Right cardiac atrium (tissue), 5 donors: Measurements from ENCODE around the gene TTN. TPM values are rescaled to one million over a fixed set of nuclear protein-coding genes. Genes with fewer than 3 reads are reported as not detected.
A peak's percentile ranks its signal among the peaks of the same experiment; 100 is the strongest.

Experiments
- ATAC-seq, 2 donors: fragments of 200-7000 bp; cut with Tn5 transposase; one replicate each; pipeline versions ENCODE4 v1.8.0 to v1.9.1; 2020; ENCODE audit warnings: moderate library complexity in 2 of 2, mild to moderate bottlenecking in 1 of 2
- DNase-seq, 3 donors: peaks; one replicate each; pipeline ENCODE4 v3.0.0-alpha.2; 2020
- H3K27ac ChIP-seq: one replicate; pipeline ENCODE4 v1.5.1; 2013; ENCODE audit warnings: mild to moderate bottlenecking, low read length, control low read depth, moderate library complexity
- H3K27me3 ChIP-seq: one replicate; pipeline ENCODE4 v1.6.1; 2013; ENCODE audit not compliant: control insufficient read depth, insufficient read depth
- H3K4me1 ChIP-seq: one replicate; pipeline ENCODE4 v1.6.1; 2013; ENCODE audit warnings: low read length; ENCODE audit not compliant: control insufficient read depth, insufficient read depth
- H3K4me3 ChIP-seq: one replicate; pipeline ENCODE4 v1.5.1; 2013; ENCODE audit warnings: low read length, control low read depth
- H3K9me3 ChIP-seq: one replicate; pipeline ENCODE4 v1.6.1; 2013; ENCODE audit warnings: low read length; ENCODE audit not compliant: control insufficient read depth
- WGBS: extraction: QIAGEN DNeasy Blood & Tissue Kit; methylation state at CpG from one replicate; pipeline ENCODE4 v1.1.7; 2013; 5-methylcytosine and 5-hydroxymethylcytosine counted together
- intact Hi-C, 4 donors: fragments of 100-400 bp; cut with DNase I; formaldehyde crosslinking; loops; one replicate each; pipeline versions ENCODE4 v1.11.0 to v1.14.0; 2022 to 2023
- polyA plus RNA-seq: library from polyadenylated mRNA; stranded (reverse); fragments of 200-250 nt; gene quantifications from one replicate; pipeline ENCODE4 v1.2.3, GENCODE V29; 2013
- total RNA-seq, 4 donors: library from RNA; stranded (reverse); fragmentation: NEBNext Ultra II Directional; extraction: Animal tissue kit (Norgen Biotek cat#: 25700); gene quantifications; one replicate each; pipeline ENCODE4 v1.2.1, GENCODE V29; 2021
- donor health status: healthy with polysubstance abuse.
- donor health status: DM: no; HTN: yes; CAD: no.
- donor health status: DM: no; HTN: no; CAD: no.
- donor health status: DM: no; HTN: yes; CAD: no; lungs with severe emphysema.
- donor health status: DM: yes; HTN: yes; CAD: no.

Gene TTN
- total and polyA plus RNA-seq, 5 donors, result 266 to 2,179 (median 1,828) TPM

DNA sequence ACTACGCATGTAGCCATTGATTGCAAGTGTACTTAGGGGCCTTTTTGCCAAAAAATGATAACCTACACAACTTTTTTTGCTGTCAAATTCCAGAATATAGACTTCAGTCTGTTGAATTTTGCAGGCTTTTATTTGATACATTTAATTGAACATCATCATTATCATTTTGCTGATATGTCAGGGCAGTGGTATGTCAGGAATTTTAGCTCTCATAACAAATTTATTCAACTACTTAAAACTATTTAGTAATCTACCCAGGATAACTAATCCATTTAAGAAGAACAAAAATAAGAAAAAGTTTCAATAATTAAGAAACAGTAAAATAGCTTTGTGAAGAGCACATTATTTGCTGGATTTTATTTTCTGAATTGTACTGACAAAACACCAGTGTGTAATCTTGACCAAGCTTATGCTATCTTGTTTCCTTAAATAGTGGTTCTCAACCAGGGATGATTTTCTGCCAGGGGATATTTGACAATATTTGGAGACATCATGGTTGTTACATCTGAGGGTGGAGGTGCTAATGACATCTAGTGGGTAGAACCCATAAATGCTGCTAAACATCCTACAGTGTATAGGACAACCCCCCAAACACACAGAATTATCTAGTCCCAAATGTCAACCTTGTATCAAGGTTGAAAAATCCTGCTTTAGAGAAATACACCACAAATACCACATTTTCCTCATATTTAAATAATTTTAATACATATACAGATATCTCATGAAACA, 12.1 kb upstream of the TTN start:
- Histone ChIP-seq H3K27ac (peak overlapping the region; percentile 36), H3K4me1 (no peaks in the 10 kb centered on the region), H3K9me3 (no peaks in the 10 kb centered on the region), H3K4me3 (no peak overlapping the region), H3K27me3 (no peaks in the 10 kb centered on the region)
- DNase-seq (no peak), ATAC-seq (peak; percentile 64 to 74)
- WGBS, result 57% methylated on average over 1 of the region's 1 CpG
- intact Hi-C loops, result no loop called here

DNA sequence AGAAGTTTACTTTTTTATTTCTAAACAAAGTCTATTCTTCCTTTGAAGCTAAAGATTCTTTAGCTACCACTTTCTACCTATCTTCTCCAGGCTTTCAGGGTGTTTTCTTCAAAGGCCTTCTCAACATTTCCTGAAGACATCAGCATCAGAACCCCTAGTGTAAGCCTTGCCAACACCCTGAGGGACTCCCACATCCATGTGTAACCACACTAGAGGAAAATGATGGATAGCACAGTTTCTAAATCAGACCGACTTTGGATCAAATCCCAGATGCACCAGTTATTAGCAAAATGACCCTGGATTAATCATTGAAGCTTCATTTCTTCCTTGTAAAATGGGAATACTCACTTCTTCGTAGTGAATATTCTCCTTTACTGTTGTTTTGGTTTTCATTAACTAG, 4.7 kb upstream of the TTN start:
- no peak overlapping the region for H3K27ac ChIP-seq
- H3K9me3 ChIP-seq, result no peaks in the 10 kb centered on the region
- DNase-seq (no peak), ATAC-seq (no peak)
- H3K27me3 ChIP-seq, result no peaks in the 10 kb centered on the region
- intact Hi-C loops, result no loop called here
- H3K4me3 ChIP-seq, result no peak overlapping the region
- H3K4me1 ChIP-seq, result no peaks in the 10 kb centered on the region
- 75% methylated on average over 2 of the region's 2 CpGs for WGBS

DNA sequence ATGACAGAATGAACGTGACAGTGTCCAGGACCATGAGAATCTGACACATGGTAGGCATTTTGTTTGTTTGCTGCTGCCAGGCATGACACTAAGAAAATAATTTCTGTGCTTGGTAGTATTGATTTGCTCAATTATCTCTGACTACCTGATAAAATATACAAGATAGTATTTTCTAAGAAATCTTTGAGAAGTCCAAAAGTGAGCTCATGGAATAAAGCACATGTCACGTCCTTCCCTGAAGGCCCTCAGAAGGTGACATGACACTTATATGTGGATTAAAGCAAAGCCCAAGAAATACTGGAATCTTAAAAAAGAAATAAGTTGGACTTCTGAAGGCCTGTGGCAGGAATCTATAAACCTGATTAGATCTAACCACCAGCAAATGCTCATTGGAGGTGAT, 3.8 kb upstream of the TTN start:
- 77% methylated on average over 2 of the region's 2 CpGs for WGBS
- no peak overlapping the region for H3K27ac ChIP-seq
- no peaks in the 10 kb centered on the region for H3K4me1 ChIP-seq
- no peaks in the 10 kb centered on the region for H3K9me3 ChIP-seq
- H3K4me3 ChIP-seq, result no peak overlapping the region
- no peak for ATAC-seq
- H3K27me3 ChIP-seq, result no peaks in the 10 kb centered on the region
- intact Hi-C loops, result no loop called here
- no peak for DNase-seq

DNA sequence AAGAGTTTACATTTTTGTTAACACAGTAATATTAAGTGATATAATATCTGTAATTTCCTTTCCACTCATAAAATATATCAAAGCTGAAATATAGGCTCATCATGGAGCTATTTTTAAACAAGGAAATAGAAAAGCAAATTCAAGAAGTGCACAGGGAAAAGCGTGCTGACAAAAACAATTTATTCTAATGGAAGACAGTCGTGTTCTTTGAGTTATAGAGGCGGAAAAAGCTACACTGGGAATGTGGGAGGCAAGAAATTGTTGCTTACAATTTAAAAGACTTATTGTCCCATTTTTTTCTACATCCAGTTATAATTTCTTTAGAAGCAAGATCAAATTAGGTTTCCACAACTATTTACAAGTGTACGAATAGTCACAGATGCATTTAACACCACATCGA, 3.2 kb upstream of the TTN start:
- Histone ChIP-seq H3K4me3 (no peak overlapping the region), H3K27me3 (no peaks in the 10 kb centered on the region)
- intact Hi-C loops, result no loop called here

DNA sequence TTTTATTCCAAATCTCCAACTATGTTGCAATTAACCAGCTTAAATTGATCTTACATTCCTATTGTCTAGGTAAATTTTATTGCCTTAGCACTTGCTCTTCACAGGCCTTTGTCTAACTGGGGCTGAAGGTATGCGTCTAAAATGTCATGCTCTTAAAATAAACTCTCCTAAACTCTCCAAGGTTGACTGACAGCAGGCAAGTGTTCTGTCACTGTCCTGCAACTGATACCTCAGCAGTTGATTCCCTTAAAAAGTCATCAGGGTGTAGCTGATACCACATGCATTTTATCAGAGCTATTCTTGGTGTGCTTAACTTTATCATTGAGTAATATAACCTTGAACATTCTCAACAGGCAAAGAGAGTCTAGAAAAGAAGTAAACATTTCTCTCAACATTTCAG, 680 bp downstream of the TTN start:
- Histone ChIP-seq H3K27me3 (no peaks in the 10 kb centered on the region), H3K4me1 (no peaks in the 10 kb centered on the region), H3K4me3 (peak overlapping the region; percentile 53), H3K9me3 (no peaks in the 10 kb centered on the region), H3K27ac (no peak overlapping the region)
- intact Hi-C loops, result loop anchor here in 1 of 4 donors (10.0 kb wide), 1 partner anchor 68 kb away; no protein-coding TSS in a partner anchor
- DNase-seq (no peak), ATAC-seq (peak; percentile 82 to 84)
- WGBS, result 73% methylated on average over 1 of the region's 1 CpG

More for the DNA sequence above, 3.2 kb upstream of the TTN start:
- DNase-seq, result no peak
- ATAC-seq, result no peak
- 77% methylated on average over 5 of the region's 5 CpGs for WGBS
- H3K4me1 ChIP-seq, result no peaks in the 10 kb centered on the region
- H3K9me3 ChIP-seq, result no peaks in the 10 kb centered on the region
- H3K27ac ChIP-seq, result no peak overlapping the region

DNA sequence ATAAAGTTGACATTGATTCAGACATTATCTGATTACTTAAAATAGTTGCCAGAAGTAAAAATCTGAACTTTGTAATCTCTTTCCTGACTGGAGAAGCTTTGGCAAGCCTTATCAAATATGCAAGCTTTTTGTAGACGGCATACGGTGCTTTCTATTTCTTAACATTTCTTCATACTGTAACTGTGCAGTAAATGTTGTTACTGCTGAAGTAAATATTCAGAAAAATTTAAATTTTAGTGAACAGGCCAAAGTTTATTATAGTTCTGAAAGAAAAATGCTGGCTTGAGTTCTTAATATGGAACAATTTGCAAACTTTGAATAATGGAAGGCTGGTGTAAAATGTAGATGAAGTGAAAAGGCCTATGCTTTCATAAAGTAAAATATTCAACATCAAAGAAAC, 1.8 kb downstream of the TTN start:
- Histone ChIP-seq H3K27ac (no peak overlapping the region), H3K9me3 (no peaks in the 10 kb centered on the region), H3K4me3 (peak overlapping the region; percentile 88), H3K4me1 (no peaks in the 10 kb centered on the region), H3K27me3 (no peaks in the 10 kb centered on the region)
- intact Hi-C loops, result loop anchor here in 1 of 4 donors (10.0 kb wide), 1 partner anchor 69 kb away; no protein-coding TSS in a partner anchor
- no peak for DNase-seq
- WGBS, result 15% methylated on average over 2 of the region's 2 CpGs
- ATAC-seq, result no peak

DNA sequence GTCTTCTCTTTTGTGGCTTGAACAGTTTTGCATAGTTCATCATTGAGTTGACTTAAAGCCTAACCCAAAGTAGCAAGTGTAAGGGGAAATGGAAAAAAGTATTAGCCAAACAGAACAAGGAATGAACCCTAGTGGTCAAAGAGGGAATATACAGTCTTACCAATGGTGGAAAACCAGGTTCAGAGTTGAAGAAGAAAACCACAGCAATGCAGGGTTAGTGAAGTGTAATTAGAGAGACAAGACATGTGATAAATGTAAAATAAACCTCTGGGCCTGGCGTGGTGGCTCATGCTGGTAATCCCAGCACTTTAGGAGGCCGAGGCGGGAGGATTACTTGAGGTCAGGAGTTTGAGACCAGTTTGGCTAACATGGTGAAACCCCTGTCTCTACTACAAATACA, 2.4 kb downstream of the TTN start:
- H3K27me3 ChIP-seq, result no peaks in the 10 kb centered on the region
- ATAC-seq, result peak in 1 of 2 donors; percentile 6
- intact Hi-C loops, result loop anchor here (5.0 to 10.0 kb wide), 4 partner anchors 58 to 108 kb away; no protein-coding TSS in a partner anchor
- no peaks in the 10 kb centered on the region for H3K4me1 ChIP-seq
- DNase-seq, result no peak
- H3K9me3 ChIP-seq, result no peaks in the 10 kb centered on the region
- WGBS, result 63% methylated on average over 3 of the region's 3 CpGs
- H3K4me3 ChIP-seq, result peak overlapping the region; percentile 88
- peak overlapping the region; percentile 88 for H3K27ac ChIP-seq

DNA sequence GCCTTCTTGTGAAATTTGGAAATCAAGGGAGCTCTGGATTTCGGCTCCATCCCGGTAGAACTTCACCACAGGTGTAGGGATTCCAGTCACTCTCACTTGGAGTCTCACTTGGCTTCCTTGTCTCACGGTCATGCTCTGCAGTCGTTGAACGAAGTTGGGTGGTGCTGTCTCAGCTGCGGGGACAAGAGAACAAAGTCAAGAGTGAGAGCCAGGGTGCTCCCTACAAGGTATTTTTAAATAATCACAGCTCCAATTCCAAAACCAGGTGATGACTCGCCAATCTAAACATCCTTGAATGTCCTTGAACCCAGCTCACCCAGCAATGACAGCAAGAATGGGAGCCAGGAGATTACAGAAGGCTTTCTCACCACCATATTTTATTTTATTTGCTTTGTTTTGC, 6.7 kb downstream of the TTN start:
- Histone ChIP-seq H3K4me1 (no peaks in the 10 kb centered on the region), H3K27ac (peak overlapping the region; percentile 60), H3K27me3 (no peaks in the 10 kb centered on the region), H3K9me3 (no peaks in the 10 kb centered on the region), H3K4me3 (peak overlapping the region; percentile 28)
- no peak for DNase-seq
- intact Hi-C loops, result loop anchor here (5.0 to 10.0 kb wide), 4 partner anchors 62 to 112 kb away; no protein-coding TSS in a partner anchor
- 70% methylated on average over 7 of the region's 7 CpGs for WGBS
- ATAC-seq, result peak; percentile 19 to 35

DNA sequence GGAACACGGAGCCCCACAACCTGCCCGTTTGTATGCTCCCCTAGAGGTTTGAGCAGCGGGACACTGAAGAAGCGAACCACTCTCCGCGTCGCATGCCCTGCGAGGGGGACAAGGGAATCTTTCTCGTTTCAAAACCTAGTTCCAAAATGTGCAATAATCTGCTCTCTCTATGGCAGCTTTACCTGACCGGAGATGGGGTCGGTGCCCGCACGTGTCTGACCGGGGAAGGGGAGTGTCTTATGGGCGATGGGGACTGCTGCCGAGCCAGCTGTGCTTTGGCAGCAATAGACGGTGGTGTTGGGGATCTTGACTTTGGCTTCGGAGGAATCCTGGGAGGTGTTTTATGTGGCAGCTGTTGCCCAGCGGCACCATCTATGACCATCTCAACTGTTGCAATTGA, 7.9 kb downstream of the TTN start:
- Histone ChIP-seq H3K27me3 (no peaks in the 10 kb centered on the region), H3K4me1 (no peaks in the 10 kb centered on the region), H3K4me3 (no peak overlapping the region), H3K9me3 (no peaks in the 10 kb centered on the region), H3K27ac (peak overlapping the region; percentile 18)
- DNase-seq (no peak), ATAC-seq (peak; percentile 11 to 33)
- intact Hi-C loops, result loop anchor here in 2 of 4 donors (2.0 to 5.0 kb wide), 2 partner anchors 113 to 118 kb away; no protein-coding TSS in a partner anchor
- WGBS, result 81% methylated on average over 19 of the region's 19 CpGs

DNA sequence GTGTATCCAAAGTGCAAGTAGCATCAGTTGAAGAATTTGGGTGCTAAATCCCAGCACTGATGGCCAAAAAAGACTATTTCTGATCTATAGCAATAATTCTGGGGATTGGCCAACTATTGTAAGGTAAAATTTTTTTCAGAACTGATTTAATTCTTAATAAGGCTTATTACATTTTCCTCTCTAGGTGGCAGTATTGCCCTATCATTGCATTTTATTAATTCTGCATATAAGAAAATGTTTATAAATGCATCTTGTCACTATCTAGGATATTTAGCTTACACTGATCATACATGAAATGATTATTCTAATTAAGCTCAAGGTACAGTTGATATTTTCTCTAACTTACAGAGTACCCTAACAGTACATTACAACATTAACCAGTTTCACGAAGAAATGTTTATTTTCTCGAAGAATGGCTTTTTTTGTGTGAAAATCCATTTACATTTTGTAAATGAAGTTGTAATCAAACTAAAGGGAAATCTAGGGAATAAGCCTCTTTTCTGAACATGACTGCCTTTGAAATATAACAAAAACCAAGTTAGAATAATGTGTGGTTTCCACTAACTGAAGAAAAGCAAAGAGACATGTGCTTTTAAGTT, 11.0 kb downstream of the TTN start:
- no peak for ATAC-seq
- no peak overlapping the region for H3K4me3 ChIP-seq
- no peaks in the 10 kb centered on the region for H3K4me1 ChIP-seq

DNA sequence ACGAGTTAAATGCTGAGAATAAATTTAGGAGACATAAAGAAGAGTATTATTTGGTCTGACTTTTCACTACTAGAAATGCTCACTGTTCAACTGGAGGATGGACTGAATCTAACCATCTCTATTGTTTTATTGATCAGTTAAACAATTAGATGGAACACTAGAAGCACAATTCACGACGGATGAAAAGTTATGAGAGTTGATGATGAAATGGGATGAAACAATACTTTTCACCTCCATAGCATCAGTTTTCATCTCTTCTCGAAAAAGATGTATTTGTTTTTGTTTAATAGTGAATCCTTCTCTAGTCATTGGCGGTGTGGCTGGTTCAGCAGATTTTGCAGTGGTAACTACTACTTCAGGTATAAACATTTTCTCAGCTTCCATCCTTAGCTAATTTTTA, 19.3 kb downstream of the TTN start:
- H3K27ac ChIP-seq, result no peak overlapping the region
- no peaks in the 10 kb centered on the region for H3K9me3 ChIP-seq
- no peaks in the 10 kb centered on the region for H3K4me1 ChIP-seq
- no peaks in the 10 kb centered on the region for H3K27me3 ChIP-seq
- ATAC-seq (no peak), DNase-seq (no peak)
- H3K4me3 ChIP-seq, result no peak overlapping the region
- WGBS, result 71% methylated on average over 5 of the region's 5 CpGs
- intact Hi-C loops, result no loop called here

More for the DNA sequence above, 11.0 kb downstream of the TTN start:
- H3K9me3 ChIP-seq, result no peaks in the 10 kb centered on the region
- intact Hi-C loops, result loop anchor here in 2 of 4 donors (2.0 to 5.0 kb wide), 2 partner anchors 117 to 121 kb away; no protein-coding TSS in a partner anchor
- no peak for DNase-seq
- no peak overlapping the region for H3K27ac ChIP-seq
- 83% methylated on average over 2 of the region's 2 CpGs for WGBS
- H3K27me3 ChIP-seq, result no peaks in the 10 kb centered on the region
